Right lung (tissue), 5 donors: ENCODE results near the gene TXNDC16. TPM values are rescaled to one million over a fixed set of nuclear protein-coding genes. Genes with fewer than 3 reads are reported as not detected.

Experiments used
- DNase-seq, 2 donors: peaks; one replicate each; pipeline ENCODE4 v3.0.0-alpha.2; 2013
- polyA plus RNA-seq, 5 donors: library from polyadenylated mRNA; unstranded; fragments of 120-200 nt; gene quantifications; one replicate each; pipeline versions ENCODE4 v1.2.1 to v1.2.3, GENCODE V29; 2013; ENCODE audit warnings: inconsistent platforms in 1 of 5, low replicate concordance in 1 of 5; ENCODE audit not compliant: insufficient read length in 5 of 5, insufficient read depth in 1 of 5

Gene TXNDC16
- polyA plus RNA-seq, 5 donors: 10.7 to 23.4 (median 22.0) TPM

DNA sequence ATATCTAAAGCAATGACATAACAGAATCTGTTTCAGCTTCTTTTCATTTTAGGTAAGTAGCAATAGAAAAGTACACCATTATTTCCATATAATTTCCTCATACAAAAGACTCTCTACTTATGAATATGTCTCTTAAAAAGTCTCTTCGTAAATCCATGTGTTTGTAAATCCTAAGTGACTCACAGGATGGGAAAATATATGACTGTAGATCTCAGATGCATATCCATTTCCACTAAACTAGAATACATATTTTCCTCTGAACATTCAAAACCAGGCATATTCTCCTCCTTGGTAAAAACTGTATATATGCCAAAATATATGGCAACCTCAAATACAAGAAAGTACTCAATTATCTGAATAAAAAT, 93.6 kb downstream of the TXNDC16 start:
- no peak for DNase-seq

DNA sequence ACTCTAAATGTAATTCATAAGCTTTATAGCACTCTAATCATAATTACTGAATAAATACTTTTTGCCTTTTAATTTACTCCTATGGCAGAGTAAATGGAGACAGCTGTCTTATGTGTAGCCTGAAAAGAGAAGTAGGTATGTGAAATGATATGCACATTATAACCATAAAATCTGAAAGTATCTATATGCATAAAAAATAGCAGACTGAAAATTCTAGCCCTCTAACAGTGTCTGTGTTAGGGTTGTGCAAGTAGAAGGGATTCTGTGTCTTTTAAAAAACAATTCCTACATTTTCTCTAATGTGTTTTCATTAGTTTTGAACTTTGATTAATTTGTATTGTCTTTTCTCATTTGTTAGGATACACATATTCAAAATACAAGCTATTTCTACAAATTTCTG, 94.9 kb downstream of the TXNDC16 start:
- no peak for DNase-seq

DNA sequence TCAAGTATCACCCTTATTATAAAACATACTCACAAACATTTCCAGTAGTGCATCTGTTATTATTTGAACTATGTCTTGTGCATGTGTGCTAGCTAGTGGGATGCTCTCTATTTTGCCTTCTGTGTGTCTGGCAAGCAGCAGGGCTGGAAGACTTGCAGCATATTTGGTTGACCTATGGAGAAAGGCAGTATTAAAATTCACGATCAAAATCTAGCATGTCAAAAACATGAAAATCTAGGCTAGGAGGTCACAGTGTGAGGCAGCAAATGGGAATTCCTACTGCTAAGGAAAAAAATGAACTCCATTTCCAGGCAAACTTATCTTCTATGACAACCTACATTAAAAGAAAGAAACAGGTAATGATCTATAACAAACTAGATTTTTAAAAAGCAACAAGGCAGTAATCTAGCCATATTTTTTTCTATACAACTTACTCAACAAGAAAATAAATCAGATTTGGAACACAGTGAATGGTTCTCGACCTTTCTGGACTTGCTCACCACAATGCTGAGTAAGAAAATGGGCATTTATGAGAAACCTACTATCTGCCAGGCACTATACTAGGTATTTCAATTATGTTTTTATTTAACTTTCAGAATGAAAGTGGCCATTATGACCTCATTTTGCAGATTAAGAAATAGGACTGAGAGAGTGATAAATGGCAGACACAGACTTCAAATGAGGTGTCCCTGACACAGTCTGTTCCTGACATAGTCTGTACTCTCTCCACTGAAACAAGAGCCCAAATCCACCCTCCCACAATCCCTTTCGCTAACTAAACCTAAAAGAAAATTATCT, 96.8 kb downstream of the TXNDC16 start:
- peak; percentile 7 to 18 for DNase-seq

DNA sequence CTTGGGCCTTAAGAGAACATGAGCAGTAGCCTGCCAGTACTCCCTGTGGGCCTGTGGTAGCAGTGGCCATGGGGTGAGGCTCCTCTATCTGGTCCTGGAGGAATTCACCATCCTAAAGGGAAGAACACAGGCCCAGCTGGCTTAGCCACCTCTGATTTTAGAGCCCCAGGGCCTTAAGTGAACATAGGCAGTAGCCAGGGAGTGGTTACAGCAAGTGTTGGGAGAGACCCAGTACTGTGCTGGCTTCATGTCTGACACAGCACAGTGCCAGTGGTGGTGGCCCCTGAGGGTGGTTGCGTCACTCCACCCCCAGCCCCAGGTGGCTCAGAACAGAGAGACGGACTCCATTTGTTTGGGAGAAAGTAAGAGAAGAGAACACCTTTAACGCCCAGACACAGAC, 105.1 kb downstream of the TXNDC16 start:
- no peak for DNase-seq

DNA sequence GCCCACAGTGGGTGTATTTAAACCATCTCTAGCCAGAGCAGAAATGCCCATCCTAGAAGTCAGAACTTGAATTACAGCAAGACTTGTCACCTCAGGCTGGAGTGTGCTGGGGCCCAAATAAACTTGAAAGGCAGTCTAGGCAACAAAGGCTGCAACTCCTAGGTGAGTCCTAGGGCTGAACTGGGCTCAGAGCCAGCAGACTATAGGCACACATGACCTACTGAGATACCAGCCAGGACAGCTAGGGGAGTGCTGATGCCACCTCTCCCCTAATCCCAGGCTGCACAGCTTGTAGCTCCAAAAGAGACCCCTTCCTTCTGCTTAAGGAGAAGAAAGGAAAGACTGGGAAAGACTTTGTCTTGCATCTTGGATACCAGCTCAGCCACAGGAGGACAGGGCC, 106.0 kb downstream of the TXNDC16 start:
- DNase-seq: no peak

DNA sequence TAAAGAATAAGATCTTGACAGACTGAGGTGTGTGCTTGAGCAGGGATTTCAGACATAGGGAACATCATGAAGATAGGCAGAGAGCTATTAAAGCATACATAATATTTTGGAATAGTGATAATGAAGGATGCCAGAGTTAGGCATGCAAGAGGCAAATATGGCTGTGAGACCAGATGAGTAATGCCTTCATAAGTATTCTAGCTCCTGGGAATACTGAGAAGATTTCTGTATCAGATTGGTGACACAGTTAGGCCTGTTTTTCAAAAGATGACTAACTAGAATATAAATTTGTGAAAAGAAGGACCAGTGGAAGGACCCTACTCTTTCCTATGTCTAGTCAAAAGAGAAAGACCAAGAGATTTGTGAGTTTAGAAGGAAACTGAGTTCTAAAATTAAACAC, 108.8 kb downstream of the TXNDC16 start:
- DNase-seq: no peak

DNA sequence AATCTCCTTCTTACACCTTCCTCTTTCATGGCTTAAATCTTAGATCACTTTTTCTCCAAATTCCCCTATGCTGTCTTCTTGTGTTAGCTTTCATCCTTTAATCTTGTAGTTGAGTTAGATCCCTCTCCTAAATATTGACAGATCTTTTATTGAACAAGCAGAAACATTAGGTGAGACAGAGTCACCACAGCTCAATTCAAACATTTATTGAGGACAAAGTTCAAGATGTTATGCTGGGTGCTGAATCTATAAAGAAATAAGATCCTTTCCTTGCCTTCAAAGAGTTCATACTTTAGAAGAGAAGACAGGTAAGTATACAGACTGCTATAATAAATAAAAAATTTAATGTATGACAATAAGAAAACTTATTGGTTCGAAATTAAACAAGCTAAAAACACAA, 109.7 kb downstream of the TXNDC16 start:
- DNase-seq: no peak

DNA sequence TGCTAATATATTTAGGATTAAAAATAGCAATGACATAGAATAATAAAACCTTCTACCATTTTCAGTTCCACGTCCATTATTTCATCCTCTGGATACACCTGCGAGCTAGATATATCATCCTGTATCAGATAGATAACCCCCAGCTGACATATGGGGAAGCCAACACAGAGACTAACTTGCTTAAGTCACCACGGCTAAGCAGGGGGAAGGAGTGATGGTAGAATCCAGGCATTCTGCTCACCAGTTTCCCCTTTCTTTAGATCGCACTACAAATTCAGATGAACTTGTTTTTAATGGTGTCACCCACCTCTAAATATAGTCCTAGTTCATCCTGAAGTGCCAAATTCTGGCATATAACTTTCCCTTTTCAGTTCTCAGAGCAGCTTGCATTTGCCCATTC, 110.1 kb downstream of the TXNDC16 start:
- DNase-seq: no peak

DNA sequence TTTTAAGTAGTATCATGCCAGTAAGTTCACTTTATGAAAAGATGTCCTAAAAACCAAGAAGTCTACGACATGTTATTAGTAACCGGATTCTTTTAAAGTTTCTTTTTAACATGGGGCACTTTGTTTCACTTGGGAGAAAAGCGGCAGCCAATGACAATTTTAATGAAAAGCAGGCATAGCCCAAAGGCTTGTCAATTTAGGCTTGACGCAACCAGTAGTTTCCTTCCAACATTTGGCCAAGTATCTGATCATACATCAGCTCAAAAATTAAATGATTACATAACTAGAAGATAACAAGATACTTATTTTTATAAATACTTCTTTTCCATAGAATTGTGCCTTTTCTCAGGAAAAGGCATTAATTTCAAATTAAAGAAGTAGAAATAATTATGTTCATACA, 112.8 kb downstream of the TXNDC16 start:
- no peak for DNase-seq

DNA sequence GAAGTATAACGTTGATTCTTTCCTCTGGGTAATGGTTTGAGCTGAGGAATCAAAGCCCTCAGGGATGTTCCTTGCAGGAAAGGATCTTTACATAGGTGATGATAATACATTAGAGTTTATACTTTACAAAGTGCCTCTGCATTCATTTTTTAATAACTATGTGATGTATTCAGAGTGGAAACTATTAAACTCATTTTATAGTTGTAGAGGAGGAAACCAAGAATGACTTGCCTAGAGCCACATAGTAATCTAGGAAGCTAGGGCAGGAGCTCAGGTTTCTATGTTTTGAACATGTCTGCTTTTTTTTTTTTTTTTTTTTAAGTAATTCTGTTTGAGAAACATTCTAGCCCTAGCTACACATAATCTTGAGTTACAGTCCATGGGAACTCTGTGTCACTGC, 117.3 kb downstream of the TXNDC16 start:
- no peak for DNase-seq

DNA sequence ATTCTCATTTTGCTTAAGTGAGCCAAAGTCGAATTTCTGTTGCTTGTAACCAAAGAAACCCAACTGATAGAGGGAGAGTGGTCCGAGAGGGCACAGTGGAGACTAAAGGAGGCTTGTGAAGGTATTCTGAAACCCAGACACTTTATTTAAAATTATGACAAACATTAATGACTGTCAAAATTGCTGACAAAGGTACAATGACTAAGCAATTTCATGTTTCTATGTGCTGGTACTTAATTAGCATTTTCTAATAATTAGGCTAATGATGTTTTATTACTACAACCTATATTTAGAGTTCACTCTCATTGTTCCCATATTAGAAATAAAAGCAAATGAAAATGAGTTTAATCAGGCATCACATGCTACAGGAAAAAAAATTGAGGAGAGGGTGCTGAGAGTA, 121.8 kb downstream of the TXNDC16 start:
- no peak for DNase-seq

DNA sequence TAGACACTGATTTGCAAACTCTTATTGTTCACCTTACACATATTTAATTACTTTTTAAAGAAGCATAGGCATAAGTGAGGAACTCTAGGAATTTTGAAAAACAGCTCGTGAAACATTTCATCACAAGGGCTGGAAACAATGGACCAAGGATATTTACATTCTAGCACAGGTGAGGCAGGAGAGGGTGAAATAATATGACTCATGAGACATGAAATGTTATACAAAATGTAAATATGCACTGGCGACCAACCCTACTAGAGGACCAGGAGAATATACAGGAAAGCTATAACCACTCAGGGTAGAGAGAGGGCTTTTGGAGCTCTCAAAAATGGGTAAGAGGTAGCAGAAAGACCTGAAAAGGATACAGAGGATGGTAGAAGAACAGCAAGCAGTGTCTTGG, 122.9 kb downstream of the TXNDC16 start:
- DNase-seq: no peak

DNA sequence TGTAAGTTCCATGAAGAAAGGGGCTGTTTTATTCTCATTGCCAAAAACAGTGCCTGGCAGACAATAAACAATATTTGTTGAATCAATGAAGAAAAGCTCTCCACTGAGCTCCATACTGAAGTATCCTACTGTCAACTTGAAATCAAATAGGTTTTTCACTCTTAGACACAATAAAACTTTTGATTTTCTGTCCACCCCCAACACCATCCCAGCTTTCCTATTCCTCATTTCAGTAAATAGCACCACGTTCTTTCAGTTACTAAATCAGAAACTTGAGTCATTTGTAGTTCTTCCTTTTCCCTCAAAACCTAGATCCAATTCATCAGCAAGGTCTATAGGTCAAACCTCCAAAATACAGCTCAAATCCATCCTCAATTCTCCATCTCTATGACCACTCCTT, 124.8 kb downstream of the TXNDC16 start:
- no peak for DNase-seq

DNA sequence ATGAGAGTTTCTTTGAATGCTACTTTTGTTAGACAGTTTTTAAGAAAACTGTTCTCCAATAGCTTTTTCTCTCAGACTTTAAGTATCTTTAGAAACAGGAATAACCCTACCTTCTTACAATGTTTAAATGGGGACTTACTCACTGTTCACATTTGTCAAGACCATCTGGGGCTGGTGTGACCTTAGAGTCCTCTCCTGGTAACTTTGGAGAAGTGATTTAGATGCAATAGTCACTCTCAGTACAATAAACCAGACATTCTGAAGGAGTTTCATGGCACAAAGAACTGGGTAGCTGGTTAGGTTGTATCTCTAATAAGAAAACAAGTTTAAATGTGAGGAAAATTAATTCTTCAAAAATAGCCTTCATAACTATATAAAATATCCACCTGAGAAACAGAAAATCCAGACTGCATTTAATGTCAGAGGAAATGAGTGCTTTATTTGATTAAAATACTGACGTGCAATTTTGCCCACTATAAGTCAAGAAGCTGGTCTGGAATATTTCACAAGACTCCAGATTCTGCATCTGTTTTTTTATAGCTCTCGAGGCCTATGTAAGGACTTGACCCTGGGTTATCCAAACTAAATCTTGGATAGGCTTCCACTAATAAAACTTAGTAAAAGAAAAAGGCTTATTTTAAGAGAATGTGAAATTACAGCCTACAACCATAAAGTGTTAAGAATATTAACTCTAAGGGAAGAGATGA, 129.5 kb downstream of the TXNDC16 start:
- no peak for DNase-seq

DNA sequence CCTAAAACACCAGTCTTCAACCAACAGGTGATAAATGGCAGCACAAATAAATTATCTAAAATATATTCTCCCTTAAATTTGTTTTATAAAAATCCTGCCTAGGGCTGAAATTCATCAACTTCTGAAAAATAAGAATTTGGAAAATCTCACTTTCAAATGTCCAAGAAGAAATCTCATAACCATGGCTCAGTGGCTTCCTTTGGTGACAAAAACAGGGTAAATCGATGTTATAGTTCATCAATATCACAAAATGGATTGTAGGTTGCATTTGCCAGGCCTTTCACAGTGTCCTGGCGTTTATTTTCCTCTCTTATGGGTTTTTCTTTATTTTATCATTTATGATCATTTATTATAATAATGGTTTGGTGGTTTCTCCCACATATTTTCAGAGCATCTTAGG, 135.2 kb downstream of the TXNDC16 start:
- no peak for DNase-seq

DNA sequence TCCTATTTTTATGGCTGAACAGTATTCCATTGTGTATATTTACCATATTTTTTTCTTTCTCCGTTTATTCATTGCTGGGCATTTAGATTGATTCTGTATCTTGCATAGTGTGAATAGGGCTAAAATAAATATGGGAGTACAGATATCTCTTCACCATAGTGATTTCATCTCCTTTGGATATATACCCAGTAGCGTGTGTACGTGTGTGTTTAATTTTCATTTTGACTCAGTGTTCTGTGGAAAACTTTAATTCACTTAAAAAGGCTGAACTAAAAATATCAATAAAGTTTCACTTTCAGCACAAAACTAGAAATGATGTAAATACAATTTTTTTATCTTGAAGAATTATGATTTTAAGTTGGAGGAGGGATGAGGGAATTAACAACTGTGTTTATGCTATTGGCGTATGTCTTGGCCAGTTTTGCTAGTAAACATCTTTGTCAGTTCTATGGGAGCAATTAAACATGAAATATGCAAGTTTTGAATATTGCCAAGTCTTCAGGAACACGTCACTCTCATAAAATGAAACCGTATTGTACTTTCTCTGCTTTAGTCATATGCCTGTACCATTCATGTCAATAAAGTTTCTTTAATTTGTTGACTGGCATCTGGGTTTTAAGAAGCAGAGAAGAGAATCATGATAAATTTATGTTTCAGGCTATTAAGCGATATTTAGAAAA, 138.4 kb downstream of the TXNDC16 start:
- no peak for DNase-seq

DNA sequence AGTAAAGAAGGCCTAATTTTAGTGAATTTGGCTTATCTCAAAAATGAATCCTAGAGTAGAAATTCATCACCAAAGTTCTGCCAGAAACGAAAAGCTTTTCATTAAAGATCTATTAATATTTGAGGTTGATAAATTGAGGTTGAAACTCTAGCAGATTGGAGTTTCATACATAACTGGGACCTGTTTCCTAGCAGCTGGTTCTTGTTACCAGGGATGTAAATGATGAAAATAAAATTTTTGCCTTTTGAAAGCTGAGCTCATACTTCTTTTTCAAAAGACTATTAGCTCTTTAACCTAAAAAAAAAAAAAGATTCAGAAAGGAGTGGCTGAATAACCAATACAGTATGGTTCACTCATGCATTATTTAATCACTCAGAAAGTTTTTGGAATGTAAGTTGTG, 139.9 kb downstream of the TXNDC16 start:
- DNase-seq: no peak

DNA sequence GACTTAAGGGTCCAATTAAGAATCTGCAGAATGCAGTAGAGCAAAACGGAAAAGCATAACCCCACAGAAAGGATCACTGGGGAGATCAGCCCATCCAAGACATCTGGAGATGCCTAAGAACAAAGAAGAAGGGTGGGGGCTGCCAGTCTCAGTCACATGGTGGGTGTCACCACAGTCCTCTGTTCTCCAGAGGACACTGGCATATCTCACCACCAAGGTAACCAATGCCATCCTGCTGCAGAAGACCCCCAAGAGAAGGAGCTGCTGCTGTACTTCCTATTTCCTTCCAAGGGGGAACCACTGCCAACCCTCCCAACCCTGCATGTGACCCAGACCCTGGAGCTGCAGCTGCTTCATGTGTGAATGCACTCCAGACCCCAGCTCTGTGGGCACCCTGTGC, 147.0 kb downstream of the TXNDC16 start:
- DNase-seq: no peak

DNA sequence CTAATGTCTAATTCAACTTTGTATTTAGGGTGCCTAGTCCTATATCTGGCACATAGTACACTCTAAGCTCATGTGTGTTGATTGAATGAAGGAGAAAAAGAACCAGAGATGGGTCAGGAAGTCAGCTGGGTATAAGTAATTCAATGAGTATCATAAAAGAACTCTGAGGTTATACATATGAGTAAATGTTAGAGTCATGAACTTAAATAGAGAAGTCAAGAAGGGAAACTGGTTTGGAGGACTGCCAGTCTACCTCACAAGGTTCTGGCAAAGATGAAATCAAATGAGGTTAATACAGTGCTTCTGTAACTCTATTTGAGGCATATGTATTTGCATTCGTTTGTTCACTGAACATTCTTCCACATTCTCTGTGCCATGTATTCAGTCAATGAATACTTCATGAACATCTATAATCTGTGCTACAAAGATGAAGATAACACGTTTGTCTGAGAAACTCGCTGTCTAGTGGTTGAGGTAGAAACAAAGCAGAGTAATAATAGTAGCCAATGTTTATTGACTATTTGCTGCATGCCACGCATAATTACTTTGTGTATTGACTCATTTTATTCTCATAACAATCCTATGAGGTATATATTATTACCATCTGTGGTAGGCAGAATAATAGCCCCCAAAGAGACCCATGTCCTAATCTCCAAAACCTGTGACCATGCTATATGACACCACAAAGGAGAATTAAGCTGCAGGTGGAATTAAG, 149.3 kb downstream of the TXNDC16 start:
- no peak for DNase-seq

DNA sequence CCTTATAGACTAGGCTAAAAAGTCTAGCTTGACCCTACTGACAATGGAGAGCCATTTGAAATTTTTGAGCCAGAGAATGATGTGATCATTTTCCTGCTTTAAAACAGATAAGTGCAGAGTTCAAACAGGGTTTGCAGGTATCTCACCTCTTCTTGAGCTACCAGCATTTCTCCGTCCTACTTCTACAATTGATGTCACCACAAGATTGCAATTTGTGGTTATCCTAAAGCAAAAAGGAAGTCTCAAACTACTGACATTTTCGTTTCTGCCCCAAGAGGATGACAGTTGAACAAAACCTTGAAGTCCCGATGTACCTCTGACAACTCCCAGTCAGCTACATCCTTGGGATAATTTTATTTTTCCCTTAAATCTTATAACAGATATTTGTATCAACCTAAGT, 151.5 kb downstream of the TXNDC16 start:
- no peak for DNase-seq

DNA sequence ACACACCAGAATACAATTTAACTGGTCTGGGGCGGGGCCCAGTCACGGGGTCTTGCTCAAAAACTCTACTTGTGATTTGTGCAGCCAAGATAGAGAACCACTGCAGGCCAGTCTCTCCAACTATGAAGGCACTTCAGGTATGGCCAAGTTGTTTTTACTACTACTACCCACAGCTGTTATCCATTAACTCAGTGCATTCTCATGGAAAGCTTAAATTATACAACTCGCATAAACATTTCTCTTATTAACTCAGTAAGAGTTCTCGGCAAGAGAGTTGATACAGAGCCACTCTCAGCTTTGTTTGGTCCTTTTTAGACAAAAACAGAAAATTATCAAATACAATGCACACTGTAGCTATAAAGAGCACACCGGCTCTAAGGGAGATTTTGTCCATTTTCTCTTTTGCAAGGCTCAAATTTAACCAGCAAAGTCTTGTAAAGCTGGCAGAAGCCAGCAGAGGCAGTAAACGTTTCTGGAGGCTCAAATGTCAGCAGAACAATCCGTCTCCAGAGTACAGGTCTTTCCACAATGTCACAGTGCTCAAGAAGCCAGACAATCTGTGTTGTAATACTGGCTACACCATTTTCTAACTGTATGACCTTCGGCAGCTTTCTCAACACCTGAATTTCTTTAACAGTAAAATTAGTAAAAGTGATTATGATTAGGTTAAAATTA, 152.2 kb downstream of the TXNDC16 start:
- no peak for DNase-seq

DNA sequence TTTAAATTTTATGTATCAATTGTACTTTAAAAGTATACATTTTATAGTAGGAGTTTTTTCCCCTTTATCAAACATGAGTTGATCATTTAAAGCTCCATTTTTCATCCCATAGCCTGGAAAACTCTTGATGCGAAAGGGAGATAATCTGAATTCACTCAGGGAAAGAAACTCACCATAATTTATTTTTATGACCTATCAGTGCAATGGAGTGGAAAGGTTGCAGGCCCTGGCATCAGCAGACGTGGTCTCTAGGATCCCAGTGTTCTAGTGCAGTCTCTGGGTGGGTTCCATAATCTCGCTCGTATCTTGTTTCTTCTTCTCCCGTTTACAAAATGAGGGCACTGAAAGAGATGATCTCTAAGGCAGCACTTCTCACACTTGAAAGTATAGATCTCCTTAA, 153.2 kb downstream of the TXNDC16 start:
- no peak for DNase-seq
